ENCODE results near the gene FOXK2.
"Not testable (repeated sequence)": the region's sequence is repeated elsewhere in the genome, so short reads cannot be mapped to it uniquely, and the experiment has no call there.

FOXK2 gene

GRCh38 chr17:82495844-82496528 lies 23.5 kb upstream of the FOXK2 start:
- DNase-seq = no peak

GRCh38 chr17:82496529-82497434 lies 22.8 kb upstream of the FOXK2 start:
- DNase-seq = peak; percentile 58 to 98 (median 93)

- peak in 21 of 51 donors; percentile 9 to 79 (median 47) for DNase-seq
Measured at GRCh38 chr17:82497483-82498405, 21.8 kb upstream of the FOXK2 start.

- DNase-seq = no peak
Measured at GRCh38 chr17:82502207-82502606, 17.3 kb upstream of the FOXK2 start.

GRCh38 chr17:82503094-82503727 lies 16.3 kb upstream of the FOXK2 start:
- DNase-seq = no peak

- no peak for DNase-seq
Measured at GRCh38 chr17:82503728-82504308, 15.7 kb upstream of the FOXK2 start.

- no peak for DNase-seq
Measured at GRCh38 chr17:82505296-82505695, 14.2 kb upstream of the FOXK2 start.

- not testable (repeated sequence) for DNase-seq
Measured at GRCh38 chr17:82506402-82506801, 13.1 kb upstream of the FOXK2 start.

GRCh38 chr17:82507631-82508175 lies 11.8 kb upstream of the FOXK2 start:
- DNase-seq = no peak

- not testable (repeated sequence) for DNase-seq
Measured at GRCh38 chr17:82511642-82512041, 7.9 kb upstream of the FOXK2 start.

GRCh38 chr17:82513864-82514263 lies 5.7 kb upstream of the FOXK2 start:
- DNase-seq = not testable (repeated sequence)

GRCh38 chr17:82517230-82517865 lies 2.2 kb upstream of the FOXK2 start:
- no peak for DNase-seq

GRCh38 chr17:82519971-82520903 lies 705 bp downstream of the FOXK2 start:
- peak in 16 of 51 donors; percentile 9 to 54 (median 22) for DNase-seq

GRCh38 chr17:82524540-82524939 lies 5.0 kb downstream of the FOXK2 start:
- no peak for DNase-seq

GRCh38 chr17:82525712-82526111 lies 6.2 kb downstream of the FOXK2 start:
- DNase-seq = no peak

GRCh38 chr17:82527898-82528297 lies 8.4 kb downstream of the FOXK2 start:
- DNase-seq = no peak

GRCh38 chr17:82528484-82529265 lies 9.1 kb downstream of the FOXK2 start:
- peak in 40 of 51 donors; percentile 8 to 78 (median 44) for DNase-seq

GRCh38 chr17:82529914-82530300 lies 10.4 kb downstream of the FOXK2 start:
- DNase-seq = no peak
